ENCODE measurements around the gene FAIM2.

Gene FAIM2

GRCh38 chr12:49824416-49824815 is 79.3 kb downstream of the FAIM2 start:
- no peak for TF ChIP-seq EZH2 (IDR thresholded peaks at IDR 0.05; ENCODE audit: borderline replicate concordance, low read depth, low read length, severe bottlenecking)
- no peak for TF ChIP-seq CTCF (IDR thresholded peaks at IDR 0.05; ENCODE audit: borderline replicate concordance, extremely low read depth, low read length, poor library complexity, severe bottlenecking)
- H3K9ac ChIP-seq (ENCODE audit: low read depth, low read length): no peak overlapping the region
- H3K9me3 ChIP-seq (ENCODE audit: insufficient read depth, low read length, severe bottlenecking): no peaks in the 10 kb centered on the region
- H3K4me1 ChIP-seq (ENCODE audit: insufficient read depth, low read length): peaks cover 48% of the 10 kb centered on the region
- no peak overlapping the region for H3K4me3 ChIP-seq (ENCODE audit: low read depth in 1 of 2, low read length in 2 of 2)
- peaks cover 78% of the 10 kb centered on the region for H3K79me2 ChIP-seq (ENCODE audit: insufficient read depth, low read length)
- H3K36me3 ChIP-seq (ENCODE audit: insufficient read depth, low read length): peaks cover 9% of the 10 kb centered on the region; the same call in 1 of the 2 replicates
- no peak overlapping the region for H2AFZ ChIP-seq (ENCODE audit: low read depth, low read length)
- H3K27ac ChIP-seq (ENCODE audit: low read length): no peak overlapping the region
- ATAC-seq (ENCODE audit: insufficient read depth, low read depth) (no peak), DNase-seq (no peak)
- H3K4me2 ChIP-seq (ENCODE audit: insufficient read depth, low read length): 0 out of 2 replicates have a peak overlapping the region, but pooled peaks have one; percentile 1
- peaks cover 55% of the 10 kb centered on the region for H4K20me1 ChIP-seq (ENCODE audit: insufficient read depth, low read length)
- no peaks in the 10 kb centered on the region for H3K27me3 ChIP-seq (ENCODE audit: insufficient read depth, low read length, poor library complexity)

GRCh38 chr12:49823951-49824350 is 79.7 kb downstream of the FAIM2 start:
- no peak overlapping the region for H3K27ac ChIP-seq (ENCODE audit: low read length)
- no peak overlapping the region for H3K9ac ChIP-seq (ENCODE audit: low read depth, low read length)
- ATAC-seq (ENCODE audit: insufficient read depth, low read depth): no peak
- DNase-seq: no peak
- H3K4me3 ChIP-seq (ENCODE audit: low read depth in 1 of 2, low read length in 2 of 2): no peak overlapping the region
- no peaks in the 10 kb centered on the region for H3K27me3 ChIP-seq (ENCODE audit: insufficient read depth, low read length, poor library complexity)
- peaks cover 43% of the 10 kb centered on the region for H3K4me1 ChIP-seq (ENCODE audit: insufficient read depth, low read length)
- peaks cover 82% of the 10 kb centered on the region for H3K79me2 ChIP-seq (ENCODE audit: insufficient read depth, low read length)
- no peak overlapping the region for H3K4me2 ChIP-seq (ENCODE audit: insufficient read depth, low read length)
- H3K36me3 ChIP-seq (ENCODE audit: insufficient read depth, low read length): peaks cover 9% of the 10 kb centered on the region; the same call in 1 of the 2 replicates
- TF ChIP-seq EZH2 (IDR thresholded peaks at IDR 0.05; ENCODE audit: borderline replicate concordance, low read depth, low read length, severe bottlenecking): no peak
- no peak for TF ChIP-seq CTCF (IDR thresholded peaks at IDR 0.05; ENCODE audit: borderline replicate concordance, extremely low read depth, low read length, poor library complexity, severe bottlenecking)
- no peak overlapping the region for H2AFZ ChIP-seq (ENCODE audit: low read depth, low read length)
- no peaks in the 10 kb centered on the region for H3K9me3 ChIP-seq (ENCODE audit: insufficient read depth, low read length, severe bottlenecking)
- H4K20me1 ChIP-seq (ENCODE audit: insufficient read depth, low read length): peaks cover 58% of the 10 kb centered on the region

GRCh38 chr12:49823350-49823749 is 80.3 kb downstream of the FAIM2 start:
- Histone ChIP-seq H4K20me1 (ENCODE audit: insufficient read depth, low read length) (peaks cover 60% of the 10 kb centered on the region), H3K27ac (ENCODE audit: low read length) (no peak overlapping the region), H3K4me1 (ENCODE audit: insufficient read depth, low read length) (peaks cover 38% of the 10 kb centered on the region), H3K36me3 (ENCODE audit: insufficient read depth, low read length) (peaks cover 9% of the 10 kb centered on the region; the same call in 1 of the 2 replicates), H3K4me2 (ENCODE audit: insufficient read depth, low read length) (no peak overlapping the region), H2AFZ (ENCODE audit: low read depth, low read length) (no peak overlapping the region), H3K4me3 (ENCODE audit: low read depth in 1 of 2, low read length in 2 of 2) (no peak overlapping the region), H3K9me3 (ENCODE audit: insufficient read depth, low read length, severe bottlenecking) (no peaks in the 10 kb centered on the region), H3K9ac (ENCODE audit: low read depth, low read length) (no peak overlapping the region), H3K79me2 (ENCODE audit: insufficient read depth, low read length) (peaks cover 87% of the 10 kb centered on the region), H3K27me3 (ENCODE audit: insufficient read depth, low read length, poor library complexity) (no peaks in the 10 kb centered on the region)
- DNase-seq: no peak
- ATAC-seq (ENCODE audit: insufficient read depth, low read depth): no peak
- TF ChIP-seq EZH2 (IDR thresholded peaks at IDR 0.05; ENCODE audit: borderline replicate concordance, low read depth, low read length, severe bottlenecking) (no peak), CTCF (IDR thresholded peaks at IDR 0.05; ENCODE audit: borderline replicate concordance, extremely low read depth, low read length, poor library complexity, severe bottlenecking) (no peak)
